HepG2 (cell line): ENCODE data around the gene SCP2D1. TPM values are rescaled to one million over a fixed set of nuclear protein-coding genes. Genes with fewer than 3 reads are reported as not detected.

Experiments
- ATF1 ChIP-seq: IDR thresholded peaks from 2 replicates; pipeline ENCODE4 v1.6.1; 2016; ENCODE audit warnings: mild to moderate bottlenecking, control low read depth
- FIP1L1 ChIP-seq: fragments of 200-400 bp; formaldehyde crosslinking; IDR thresholded peaks from 2 replicates; pipeline ENCODE4 v1.6.1; 2018; ENCODE audit warnings: low read depth, mild to moderate bottlenecking, low read length, moderate library complexity, borderline replicate concordance; ENCODE audit not compliant: insufficient read depth
- MTF1 ChIP-seq: sonication (generic); formaldehyde crosslinking; IDR thresholded peaks from 2 replicates; pipeline ENCODE4 v1.5.0; 2020; ENCODE audit warnings: missing genetic modification reagents
- NCOA1 ChIP-seq: sonication (generic); formaldehyde crosslinking; IDR thresholded peaks from 2 replicates; pipeline ENCODE4 v1.9.0; 2021; ENCODE audit warnings: missing genetic modification reagents
- NFATC3 ChIP-seq: sonication (generic); formaldehyde crosslinking; IDR thresholded peaks from 2 replicates; pipeline ENCODE4 v1.5.1; 2020; ENCODE audit warnings: mild to moderate bottlenecking, missing genetic modification reagents
- NFKBIZ ChIP-seq: IDR thresholded peaks from 2 replicates; pipeline ENCODE4 v1.6.1; 2018; ENCODE audit warnings: missing genetic modification reagents, missing compliant biosample characterization
- SAFB2 ChIP-seq: sonication (generic); formaldehyde crosslinking; IDR thresholded peaks from 2 replicates; pipeline ENCODE4 v1.5.1; 2020; ENCODE audit warnings: missing genetic modification reagents, low read depth, mild to moderate bottlenecking, borderline replicate concordance
- SAP130 ChIP-seq: IDR thresholded peaks from 2 replicates; pipeline ENCODE4 v1.6.1; 2016; ENCODE audit warnings: low read depth
- ZMYM2 ChIP-seq: sonication (generic); formaldehyde crosslinking; IDR thresholded peaks from 2 replicates; pipeline ENCODE4 v1.8.0; 2022; ENCODE audit warnings: mild to moderate bottlenecking, missing genetic modification reagents
- ZNF775 ChIP-seq: sonication (generic); formaldehyde crosslinking; IDR thresholded peaks from 2 replicates; pipeline ENCODE4 v1.4.0; 2020; ENCODE audit warnings: missing genetic modification reagents, mild to moderate bottlenecking, moderate library complexity, borderline replicate concordance
- ZNF780A ChIP-seq: sonication (generic); formaldehyde crosslinking; IDR thresholded peaks from 2 replicates; pipeline ENCODE4 v1.8.0; 2022; ENCODE audit warnings: mild to moderate bottlenecking, missing genetic modification reagents, moderate library complexity
- ZNF781 ChIP-seq: sonication (generic); formaldehyde crosslinking; IDR thresholded peaks from 2 replicates; pipeline ENCODE4 v1.5.1; 2020; ENCODE audit warnings: borderline replicate concordance, mild to moderate bottlenecking, missing genetic modification reagents; ENCODE audit errors: not compliant biosample characterization
- ZSCAN29 ChIP-seq: sonication (generic); formaldehyde crosslinking; conservative IDR thresholded peaks from 2 replicates; pipeline ENCODE4 v1.4.0; 2020; ENCODE audit warnings: mild to moderate bottlenecking, missing genetic modification reagents
- polyA plus RNA-seq, 8 experiments: library from polyadenylated mRNA; depleted of rRNA in 3 of 8; stranded (reverse) in 7 of 8; unstranded in 1 of 8; fragments of >200 nt; fragmentation: Illumina TruSeq in 4 of 8; extraction: Trizol in 4 of 8; gene quantifications; 2 replicates each; pipeline versions ENCODE4 v1.2.1 to v1.2.3, GENCODE V29; 2011 to 2016; ENCODE audit warnings: low read depth in 4 of 8, missing spikeins in 1 of 8, mixed read lengths in 1 of 8; ENCODE audit not compliant: insufficient read depth in 1 of 8
- total RNA-seq, 5 experiments: library from RNA; depleted of rRNA; stranded (reverse); fragments of >200 nt; fragmentation: Illumina TruSeq; extraction: Trizol; gene quantifications; 2 replicates each; pipeline ENCODE4 v1.2.3, GENCODE V29; 2016; ENCODE audit warnings: low read depth in 1 of 5
- TF ChIP-seq, protein P1 (sequence below): sonication (generic); formaldehyde crosslinking; IDR thresholded peaks from 2 replicates; pipeline ENCODE4 v1.4.0; 2020; ENCODE audit warnings: missing genetic modification reagents
- TF ChIP-seq, protein P2 (sequence below): IDR thresholded peaks from 2 replicates; pipeline ENCODE4 v1.6.1; 2016; ENCODE audit warnings: low read depth
- TF ChIP-seq, protein P3 (sequence below): IDR thresholded peaks from 2 replicates; pipeline ENCODE4 v1.6.1; 2016; ENCODE audit warnings: missing compliant biosample characterization, missing genetic modification reagents, borderline replicate concordance
- TF ChIP-seq, protein P4 (sequence below): sonication (generic); formaldehyde crosslinking; IDR thresholded peaks from 2 replicates; pipeline ENCODE4 v1.5.0; 2020; ENCODE audit warnings: missing genetic modification reagents
- TF ChIP-seq, protein P5 (sequence below): sonication (generic); formaldehyde crosslinking; IDR thresholded peaks from 2 replicates; pipeline ENCODE4 v1.4.0; 2020; ENCODE audit warnings: missing genetic modification reagents, borderline replicate concordance

The SCP2D1 gene
- total and polyA plus RNA-seq, 2 of the 13 experiments (the other 11 are each of a cell fraction or from before 2014, with no cell fraction given): not detected

DNA sequence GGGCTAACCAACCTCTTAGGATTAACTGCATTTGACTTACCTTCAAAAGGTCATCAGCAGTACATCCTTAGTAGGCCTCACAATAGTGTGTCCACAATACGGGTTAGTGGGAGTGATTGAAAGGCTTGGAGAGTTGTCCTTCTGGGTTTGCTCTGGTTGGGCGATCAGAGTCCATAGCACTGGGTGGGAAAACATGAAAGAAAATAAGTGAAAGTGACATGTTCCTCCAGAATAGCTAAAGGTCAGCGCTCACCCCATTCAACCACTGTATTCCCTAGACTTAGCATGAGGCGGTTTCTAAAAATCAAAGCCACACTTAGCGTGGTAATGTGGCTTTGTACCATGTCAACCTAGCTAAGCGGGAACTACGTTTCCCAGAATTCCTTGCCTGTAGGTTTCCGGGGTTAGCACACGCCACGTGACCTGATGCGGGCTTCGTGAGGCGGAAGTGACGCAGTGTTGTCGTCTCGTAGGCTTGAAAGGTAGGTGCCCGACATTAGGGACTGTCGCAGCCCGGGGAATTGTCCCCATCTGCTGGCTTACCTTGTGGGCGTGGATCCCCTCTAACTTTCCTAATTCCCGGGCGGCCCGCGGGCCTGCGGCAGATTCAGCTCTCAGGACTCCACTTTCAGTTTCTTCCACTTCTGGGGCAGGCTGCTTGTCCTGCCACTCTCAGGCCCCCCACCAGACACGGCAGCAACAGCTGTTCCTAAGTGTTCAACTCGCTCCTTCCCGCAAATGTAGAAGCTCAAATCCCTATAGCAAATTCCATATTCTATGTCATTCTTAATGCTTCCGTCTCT lies 19.8 kb upstream of the SCP2D1 start (continued):
- TF ChIP-seq, protein P1, sequence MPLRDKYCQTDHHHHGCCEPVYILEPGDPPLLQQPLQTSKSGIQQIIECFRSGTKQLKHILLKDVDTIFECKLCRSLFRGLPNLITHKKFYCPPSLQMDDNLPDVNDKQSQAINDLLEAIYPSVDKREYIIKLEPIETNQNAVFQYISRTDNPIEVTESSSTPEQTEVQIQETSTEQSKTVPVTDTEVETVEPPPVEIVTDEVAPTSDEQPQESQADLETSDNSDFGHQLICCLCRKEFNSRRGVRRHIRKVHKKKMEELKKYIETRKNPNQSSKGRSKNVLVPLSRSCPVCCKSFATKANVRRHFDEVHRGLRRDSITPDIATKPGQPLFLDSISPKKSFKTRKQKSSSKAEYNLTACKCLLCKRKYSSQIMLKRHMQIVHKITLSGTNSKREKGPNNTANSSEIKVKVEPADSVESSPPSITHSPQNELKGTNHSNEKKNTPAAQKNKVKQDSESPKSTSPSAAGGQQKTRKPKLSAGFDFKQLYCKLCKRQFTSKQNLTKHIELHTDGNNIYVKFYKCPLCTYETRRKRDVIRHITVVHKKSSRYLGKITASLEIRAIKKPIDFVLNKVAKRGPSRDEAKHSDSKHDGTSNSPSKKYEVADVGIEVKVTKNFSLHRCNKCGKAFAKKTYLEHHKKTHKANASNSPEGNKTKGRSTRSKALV (CRISPR knock-in tag): no peak
- TF ChIP-seq NFATC3 (CRISPR knock-in tag) (no peak), ZNF781 (CRISPR knock-in tag) (peak; percentile 87), ZNF775 (CRISPR knock-in tag) (0 out of 2 replicates have a peak, but pooled peaks have one; percentile 16), MTF1 (CRISPR knock-in tag) (no peak; the same call in 1 of the 2 replicates), SAP130 (CRISPR knock-in tag) (peak; percentile 86), SAFB2 (no peak), ZSCAN29 (0 out of 2 replicates have a peak, but pooled peaks have one; percentile 47), FIP1L1 (no peak), NFKBIZ (CRISPR knock-in tag) (peak; percentile 77), ZMYM2 (no peak), ZNF780A (no peak), ATF1 (CRISPR knock-in tag) (peak; percentile 95), NCOA1 (CRISPR knock-in tag) (no peak)
- TF ChIP-seq, protein P2, sequence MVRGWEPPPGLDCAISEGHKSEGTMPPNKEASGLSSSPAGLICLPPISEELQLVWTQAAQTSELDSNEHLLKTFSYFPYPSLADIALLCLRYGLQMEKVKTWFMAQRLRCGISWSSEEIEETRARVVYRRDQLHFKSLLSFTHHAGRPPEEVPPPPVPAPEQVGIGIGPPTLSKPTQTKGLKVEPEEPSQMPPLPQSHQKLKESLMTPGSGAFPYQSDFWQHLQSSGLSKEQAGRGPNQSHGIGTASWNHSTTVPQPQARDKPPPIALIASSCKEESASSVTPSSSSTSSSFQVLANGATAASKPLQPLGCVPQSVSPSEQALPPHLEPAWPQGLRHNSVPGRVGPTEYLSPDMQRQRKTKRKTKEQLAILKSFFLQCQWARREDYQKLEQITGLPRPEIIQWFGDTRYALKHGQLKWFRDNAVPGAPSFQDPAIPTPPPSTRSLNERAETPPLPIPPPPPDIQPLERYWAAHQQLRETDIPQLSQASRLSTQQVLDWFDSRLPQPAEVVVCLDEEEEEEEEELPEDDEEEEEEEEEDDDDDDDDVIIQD (CRISPR knock-in tag): peak; percentile 64; the same call in 1 of the 2 replicates
- TF ChIP-seq, protein P3, sequence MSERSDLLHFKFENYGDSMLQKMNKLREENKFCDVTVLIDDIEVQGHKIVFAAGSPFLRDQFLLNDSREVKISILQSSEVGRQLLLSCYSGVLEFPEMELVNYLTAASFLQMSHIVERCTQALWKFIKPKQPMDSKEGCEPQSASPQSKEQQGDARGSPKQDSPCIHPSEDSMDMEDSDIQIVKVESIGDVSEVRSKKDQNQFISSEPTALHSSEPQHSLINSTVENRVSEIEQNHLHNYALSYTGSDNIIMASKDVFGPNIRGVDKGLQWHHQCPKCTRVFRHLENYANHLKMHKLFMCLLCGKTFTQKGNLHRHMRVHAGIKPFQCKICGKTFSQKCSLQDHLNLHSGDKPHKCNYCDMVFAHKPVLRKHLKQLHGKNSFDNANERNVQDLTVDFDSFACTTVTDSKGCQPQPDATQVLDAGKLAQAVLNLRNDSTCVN (CRISPR knock-in tag): peak; percentile 87
- TF ChIP-seq, protein P4, sequence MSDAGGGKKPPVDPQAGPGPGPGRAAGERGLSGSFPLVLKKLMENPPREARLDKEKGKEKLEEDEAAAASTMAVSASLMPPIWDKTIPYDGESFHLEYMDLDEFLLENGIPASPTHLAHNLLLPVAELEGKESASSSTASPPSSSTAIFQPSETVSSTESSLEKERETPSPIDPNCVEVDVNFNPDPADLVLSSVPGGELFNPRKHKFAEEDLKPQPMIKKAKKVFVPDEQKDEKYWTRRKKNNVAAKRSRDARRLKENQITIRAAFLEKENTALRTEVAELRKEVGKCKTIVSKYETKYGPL (CRISPR knock-in tag): peak; percentile 46; the same call in 1 of the 2 replicates
- TF ChIP-seq, protein P5, sequence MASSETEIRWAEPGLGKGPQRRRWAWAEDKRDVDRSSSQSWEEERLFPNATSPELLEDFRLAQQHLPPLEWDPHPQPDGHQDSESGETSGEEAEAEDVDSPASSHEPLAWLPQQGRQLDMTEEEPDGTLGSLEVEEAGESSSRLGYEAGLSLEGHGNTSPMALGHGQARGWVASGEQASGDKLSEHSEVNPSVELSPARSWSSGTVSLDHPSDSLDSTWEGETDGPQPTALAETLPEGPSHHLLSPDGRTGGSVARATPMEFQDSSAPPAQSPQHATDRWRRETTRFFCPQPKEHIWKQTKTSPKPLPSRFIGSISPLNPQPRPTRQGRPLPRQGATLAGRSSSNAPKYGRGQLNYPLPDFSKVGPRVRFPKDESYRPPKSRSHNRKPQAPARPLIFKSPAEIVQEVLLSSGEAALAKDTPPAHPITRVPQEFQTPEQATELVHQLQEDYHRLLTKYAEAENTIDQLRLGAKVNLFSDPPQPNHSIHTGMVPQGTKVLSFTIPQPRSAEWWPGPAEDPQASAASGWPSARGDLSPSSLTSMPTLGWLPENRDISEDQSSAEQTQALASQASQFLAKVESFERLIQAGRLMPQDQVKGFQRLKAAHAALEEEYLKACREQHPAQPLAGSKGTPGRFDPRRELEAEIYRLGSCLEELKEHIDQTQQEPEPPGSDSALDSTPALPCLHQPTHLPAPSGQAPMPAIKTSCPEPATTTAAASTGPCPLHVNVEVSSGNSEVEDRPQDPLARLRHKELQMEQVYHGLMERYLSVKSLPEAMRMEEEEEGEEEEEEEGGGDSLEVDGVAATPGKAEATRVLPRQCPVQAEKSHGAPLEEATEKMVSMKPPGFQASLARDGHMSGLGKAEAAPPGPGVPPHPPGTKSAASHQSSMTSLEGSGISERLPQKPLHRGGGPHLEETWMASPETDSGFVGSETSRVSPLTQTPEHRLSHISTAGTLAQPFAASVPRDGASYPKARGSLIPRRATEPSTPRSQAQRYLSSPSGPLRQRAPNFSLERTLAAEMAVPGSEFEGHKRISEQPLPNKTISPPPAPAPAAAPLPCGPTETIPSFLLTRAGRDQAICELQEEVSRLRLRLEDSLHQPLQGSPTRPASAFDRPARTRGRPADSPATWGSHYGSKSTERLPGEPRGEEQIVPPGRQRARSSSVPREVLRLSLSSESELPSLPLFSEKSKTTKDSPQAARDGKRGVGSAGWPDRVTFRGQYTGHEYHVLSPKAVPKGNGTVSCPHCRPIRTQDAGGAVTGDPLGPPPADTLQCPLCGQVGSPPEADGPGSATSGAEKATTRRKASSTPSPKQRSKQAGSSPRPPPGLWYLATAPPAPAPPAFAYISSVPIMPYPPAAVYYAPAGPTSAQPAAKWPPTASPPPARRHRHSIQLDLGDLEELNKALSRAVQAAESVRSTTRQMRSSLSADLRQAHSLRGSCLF (CRISPR knock-in tag): peak; percentile 73; the same call in 1 of the 2 replicates
